PC-9 (cell line): ENCODE results near the gene MITF.

Experiments used
- CTCF ChIP-seq: fragments of 200-600 bp; sonication (generic); conservative IDR thresholded peaks from 2 replicates; pipeline ENCODE4 v1.6.1; 2017; ENCODE audit warnings: mixed run types, antibody characterized with exemption, mild to moderate bottlenecking, moderate library complexity
- EZH2 ChIP-seq: fragments of 200-600 bp; sonication (generic); IDR thresholded peaks from 2 replicates; pipeline ENCODE4 v1.8.0; 2017; ENCODE audit warnings: antibody characterized with exemption, low read depth

GRCh38 chr3:69775751-69776150, 36.5 kb downstream of the MITF start:
- TF ChIP-seq CTCF (no peak), EZH2 (no peak)
